SJCRH30 (cell line): ENCODE data around the gene CASKIN2. TPM values are rescaled to one million over a fixed set of nuclear protein-coding genes. Genes with fewer than 3 reads are reported as not detected.

Experiments used
- DNase-seq, 2 experiments: peaks; one replicate each; pipeline ENCODE4 v3.0.0-alpha.2; 2015 to 2020
- H3K27ac ChIP-seq: fragments of 250-450 bp; sonication (Bioruptor Pico); 2 replicates; pipeline ENCODE4 v1.5.1; 2020; ENCODE audit warnings: mild to moderate bottlenecking, moderate library complexity
- H3K27me3 ChIP-seq: fragments of 250-450 bp; sonication (Bioruptor Pico); 2 replicates; pipeline ENCODE4 v1.5.1; 2020; ENCODE audit warnings: mild to moderate bottlenecking, moderate library complexity
- H3K36me3 ChIP-seq: fragments of 250-450 bp; sonication (Bioruptor Pico); 2 replicates; pipeline ENCODE4 v1.5.1; 2020; ENCODE audit warnings: mild to moderate bottlenecking, moderate library complexity
- H3K4me1 ChIP-seq: fragments of 250-450 bp; sonication (Bioruptor Pico); 2 replicates; pipeline ENCODE4 v1.5.1; 2020; ENCODE audit warnings: mild to moderate bottlenecking, moderate library complexity
- H3K4me3 ChIP-seq: fragments of 250-450 bp; sonication (Bioruptor Pico); 2 replicates; pipeline ENCODE4 v1.5.1; 2020; ENCODE audit warnings: mild to moderate bottlenecking, moderate library complexity
- H3K9me3 ChIP-seq: fragments of 250-450 bp; sonication (Bioruptor Pico); replicated peaks from 2 replicates; pipeline ENCODE4 v1.5.1; 2020; ENCODE audit warnings: mild to moderate bottlenecking, moderate library complexity
- total RNA-seq: library from RNA; depleted of rRNA; stranded (reverse); fragments of >200 nt; shearing (Covaris generic); gene quantifications from 2 replicates; pipeline ENCODE4 v1.2.3, GENCODE V29; 2014

CASKIN2 gene
- total RNA-seq, 1 experiment from 2014 or later, result 9.3 TPM

- no peaks in the 10 kb centered on the region for H3K9me3 ChIP-seq
- H3K4me3 ChIP-seq, result no peak overlapping the region
- peaks cover 2% of the 10 kb centered on the region; the same call in 1 of the 2 replicates for H3K4me1 ChIP-seq
- no peaks in the 10 kb centered on the region for H3K27me3 ChIP-seq
- peaks cover 16% of the 10 kb centered on the region for H3K36me3 ChIP-seq
- no peak for DNase-seq
- H3K27ac ChIP-seq, result no peak overlapping the region
Observed at GRCh38 chr17:75508931-75509361, 6.4 kb downstream of the CASKIN2 start.

- H3K4me3 ChIP-seq, result no peak overlapping the region
- peaks cover 18% of the 10 kb centered on the region for H3K36me3 ChIP-seq
- no peak overlapping the region for H3K27ac ChIP-seq
- H3K27me3 ChIP-seq, result no peaks in the 10 kb centered on the region
- H3K9me3 ChIP-seq, result no peaks in the 10 kb centered on the region
- peaks cover 2% of the 10 kb centered on the region; the same call in 1 of the 2 replicates for H3K4me1 ChIP-seq
- DNase-seq, result no peak
Observed at GRCh38 chr17:75507733-75508719, 7.3 kb downstream of the CASKIN2 start.

GRCh38 chr17:75506888-75507287 is 8.4 kb downstream of the CASKIN2 start:
- H3K36me3 ChIP-seq, result peaks cover 24% of the 10 kb centered on the region
- no peak for DNase-seq
- no peak overlapping the region for H3K27ac ChIP-seq
- no peaks in the 10 kb centered on the region for H3K27me3 ChIP-seq
- H3K9me3 ChIP-seq, result no peaks in the 10 kb centered on the region
- no peak overlapping the region for H3K4me3 ChIP-seq
- H3K4me1 ChIP-seq, result peaks cover 2% of the 10 kb centered on the region; the same call in 1 of the 2 replicates

- Histone ChIP-seq H3K4me3 (no peak overlapping the region), H3K36me3 (peaks cover 24% of the 10 kb centered on the region), H3K9me3 (no peaks in the 10 kb centered on the region)
Observed at GRCh38 chr17:75506134-75506533, 9.2 kb downstream of the CASKIN2 start.

GRCh38 chr17:75505640-75506039 is 9.7 kb downstream of the CASKIN2 start:
- no peaks in the 10 kb centered on the region for H3K27me3 ChIP-seq
- no peaks in the 10 kb centered on the region for H3K4me1 ChIP-seq
- no peak overlapping the region for H3K4me3 ChIP-seq
- no peak overlapping the region for H3K27ac ChIP-seq
- no peak for DNase-seq
- no peaks in the 10 kb centered on the region for H3K9me3 ChIP-seq
- H3K36me3 ChIP-seq, result peaks cover 24% of the 10 kb centered on the region

More at GRCh38 chr17:75506134-75506533, 9.2 kb downstream of the CASKIN2 start:
- DNase-seq, result no peak
- Histone ChIP-seq H3K27me3 (no peaks in the 10 kb centered on the region), H3K4me1 (no peaks in the 10 kb centered on the region), H3K27ac (no peak overlapping the region)

GRCh38 chr17:75505152-75505409 is 10.3 kb downstream of the CASKIN2 start:
- no peaks in the 10 kb centered on the region for H3K4me1 ChIP-seq
- no peak overlapping the region for H3K27ac ChIP-seq
- H3K36me3 ChIP-seq, result peaks cover 29% of the 10 kb centered on the region
- H3K9me3 ChIP-seq, result no peaks in the 10 kb centered on the region
- no peak overlapping the region for H3K4me3 ChIP-seq
- no peaks in the 10 kb centered on the region for H3K27me3 ChIP-seq
- DNase-seq, result no peak

- Histone ChIP-seq H3K9me3 (no peaks in the 10 kb centered on the region), H3K36me3 (peaks cover 32% of the 10 kb centered on the region), H3K4me1 (no peaks in the 10 kb centered on the region), H3K4me3 (no peak overlapping the region), H3K27me3 (no peaks in the 10 kb centered on the region), H3K27ac (no peak overlapping the region)
- peak in 1 of 2 experiments; percentile 48 for DNase-seq
Observed at GRCh38 chr17:75504347-75505151, 10.8 kb downstream of the CASKIN2 start.

- H3K27ac ChIP-seq, result no peak overlapping the region
- H3K36me3 ChIP-seq, result peaks cover 32% of the 10 kb centered on the region
- no peaks in the 10 kb centered on the region for H3K4me1 ChIP-seq
- no peaks in the 10 kb centered on the region for H3K27me3 ChIP-seq
- no peaks in the 10 kb centered on the region for H3K9me3 ChIP-seq
- no peak overlapping the region for H3K4me3 ChIP-seq
- DNase-seq, result no peak
Observed at GRCh38 chr17:75503976-75504346, 11.4 kb downstream of the CASKIN2 start.

- peaks cover 32% of the 10 kb centered on the region for H3K36me3 ChIP-seq
Observed at GRCh38 chr17:75503337-75503950, 11.9 kb downstream of the CASKIN2 start.

GRCh38 chr17:75502721-75503329 is 12.5 kb downstream of the CASKIN2 start:
- Histone ChIP-seq H3K9me3 (no peaks in the 10 kb centered on the region), H3K27ac (no peak overlapping the region), H3K4me1 (no peaks in the 10 kb centered on the region), H3K27me3 (no peaks in the 10 kb centered on the region), H3K4me3 (no peak overlapping the region), H3K36me3 (peaks cover 37% of the 10 kb centered on the region)
- no peak for DNase-seq

More at GRCh38 chr17:75503337-75503950, 11.9 kb downstream of the CASKIN2 start:
- no peak for DNase-seq
- Histone ChIP-seq H3K27me3 (no peaks in the 10 kb centered on the region), H3K4me3 (no peak overlapping the region), H3K27ac (no peak overlapping the region), H3K9me3 (no peaks in the 10 kb centered on the region), H3K4me1 (no peaks in the 10 kb centered on the region)

- DNase-seq, result no peak
- H3K36me3 ChIP-seq, result peaks cover 33% of the 10 kb centered on the region
- H3K4me3 ChIP-seq, result no peak overlapping the region
- H3K4me1 ChIP-seq, result no peaks in the 10 kb centered on the region
- no peaks in the 10 kb centered on the region for H3K27me3 ChIP-seq
- H3K27ac ChIP-seq, result no peak overlapping the region
- no peaks in the 10 kb centered on the region for H3K9me3 ChIP-seq
Observed at GRCh38 chr17:75502072-75502720, 13.1 kb downstream of the CASKIN2 start.

- no peak for DNase-seq
- peaks cover 30% of the 10 kb centered on the region for H3K36me3 ChIP-seq
- no peak overlapping the region for H3K27ac ChIP-seq
- no peaks in the 10 kb centered on the region for H3K9me3 ChIP-seq
- H3K4me3 ChIP-seq, result no peak overlapping the region
- H3K27me3 ChIP-seq, result no peaks in the 10 kb centered on the region
- no peaks in the 10 kb centered on the region for H3K4me1 ChIP-seq
Observed at GRCh38 chr17:75501378-75502071, 13.8 kb downstream of the CASKIN2 start.

- peaks cover 33% of the 10 kb centered on the region for H3K36me3 ChIP-seq
- no peaks in the 10 kb centered on the region for H3K9me3 ChIP-seq
- no peaks in the 10 kb centered on the region for H3K27me3 ChIP-seq
- no peak overlapping the region for H3K27ac ChIP-seq
- H3K4me3 ChIP-seq, result no peak overlapping the region
- no peaks in the 10 kb centered on the region for H3K4me1 ChIP-seq
- no peak for DNase-seq
Observed at GRCh38 chr17:75500419-75501216, 14.7 kb downstream of the CASKIN2 start.
